HG02938 (cell line): Measurements from ENCODE around the gene MYH11.
"Not testable (repeated sequence)": the region's sequence is repeated elsewhere in the genome, so short reads cannot be mapped to it uniquely, and the experiment has no call there.

Experiments used
- ATAC-seq: cut with Tn5 transposase; IDR thresholded peaks from one replicate; pipeline ENCODE4 v1.9.1; 2021; ENCODE audit warnings: mild to moderate bottlenecking, moderate library complexity; ENCODE audit not compliant: unreplicated experiment

Gene MYH11

DNA sequence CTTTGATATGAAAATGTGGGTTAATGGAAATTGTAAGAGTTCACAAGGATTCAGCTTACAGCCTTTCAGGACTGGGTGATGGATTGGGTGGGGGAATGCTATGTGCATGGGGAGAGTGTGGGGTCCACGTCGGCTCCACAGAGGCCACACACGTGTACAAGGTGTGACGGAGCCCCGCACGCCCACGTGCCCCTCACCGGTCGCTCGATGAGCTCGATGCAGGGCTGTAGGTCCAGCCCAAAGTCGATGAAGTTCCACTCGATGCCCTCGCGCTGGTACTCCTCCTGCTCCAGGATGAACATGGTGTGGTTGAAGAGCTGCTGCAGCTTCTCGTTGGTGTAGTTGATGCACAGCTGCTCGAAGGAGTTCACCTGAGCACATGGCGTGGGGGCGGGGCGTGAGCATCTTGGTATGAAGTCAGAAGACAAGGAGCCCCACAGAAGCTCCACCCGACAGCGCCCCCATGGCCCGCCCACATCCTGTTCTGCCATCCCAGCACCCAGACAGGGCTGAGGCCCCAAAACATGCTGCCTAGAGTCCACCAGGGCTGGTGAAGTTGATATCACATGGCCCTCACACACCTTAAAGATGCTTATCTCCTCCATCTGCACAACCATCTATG, 99.1 kb downstream of the MYH11 start:
- ATAC-seq = no peak

DNA sequence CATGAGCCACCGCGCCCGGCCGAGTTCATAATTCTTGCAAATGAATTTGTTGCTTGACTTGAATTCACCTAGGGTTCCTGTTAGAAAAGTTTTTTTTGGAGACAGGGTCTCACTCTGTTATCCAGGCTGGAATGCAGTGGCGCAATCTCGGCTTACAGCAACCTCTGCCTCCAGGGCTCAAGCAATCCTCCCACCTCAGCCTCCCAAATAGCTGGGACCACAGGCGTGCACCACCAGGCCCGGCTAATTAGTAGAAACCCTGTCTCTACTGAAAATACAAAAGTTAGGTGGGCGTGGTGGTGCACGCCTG, 99.8 kb downstream of the MYH11 start:
- no peak for ATAC-seq

GRCh38 chr16:15754821-15755534, 101.8 kb downstream of the MYH11 start:
- no peak for ATAC-seq

DNA sequence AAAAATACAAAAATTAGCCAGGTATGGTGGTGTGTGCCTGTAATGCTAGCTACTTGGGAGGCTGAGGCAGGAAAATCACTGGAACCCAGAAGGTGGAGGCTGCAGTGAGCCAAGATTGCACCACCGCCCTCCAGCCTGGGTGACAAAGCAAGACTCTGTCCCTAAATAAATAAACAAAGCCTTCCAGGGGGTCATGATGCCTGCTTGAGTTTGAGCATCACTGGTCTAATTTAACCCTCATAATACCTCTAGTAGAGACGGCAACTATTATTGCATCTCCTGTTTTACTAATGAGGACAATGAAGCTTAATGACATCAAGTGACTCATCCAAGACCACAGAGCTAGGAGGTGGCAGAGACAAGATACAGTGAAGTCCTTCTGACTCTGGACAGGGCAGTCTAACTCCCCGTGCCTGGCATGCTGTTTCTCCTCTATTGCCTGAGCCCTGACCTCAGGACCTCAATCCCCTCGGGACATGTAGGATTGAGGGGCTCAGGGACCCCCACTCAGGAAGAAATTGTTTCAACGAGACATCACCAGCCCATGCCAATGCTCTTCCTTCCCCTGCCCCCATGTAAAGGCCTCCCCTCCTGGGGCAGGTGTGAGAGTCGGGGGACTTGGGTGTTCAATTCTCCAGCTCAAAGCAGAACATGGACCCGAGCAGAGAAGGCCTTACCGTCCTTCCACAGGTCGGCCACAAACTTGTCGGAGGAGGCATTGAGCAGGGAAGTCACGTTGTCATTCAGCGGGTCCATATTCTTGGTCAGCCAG, 103.9 kb downstream of the MYH11 start:
- ATAC-seq = no peak

DNA sequence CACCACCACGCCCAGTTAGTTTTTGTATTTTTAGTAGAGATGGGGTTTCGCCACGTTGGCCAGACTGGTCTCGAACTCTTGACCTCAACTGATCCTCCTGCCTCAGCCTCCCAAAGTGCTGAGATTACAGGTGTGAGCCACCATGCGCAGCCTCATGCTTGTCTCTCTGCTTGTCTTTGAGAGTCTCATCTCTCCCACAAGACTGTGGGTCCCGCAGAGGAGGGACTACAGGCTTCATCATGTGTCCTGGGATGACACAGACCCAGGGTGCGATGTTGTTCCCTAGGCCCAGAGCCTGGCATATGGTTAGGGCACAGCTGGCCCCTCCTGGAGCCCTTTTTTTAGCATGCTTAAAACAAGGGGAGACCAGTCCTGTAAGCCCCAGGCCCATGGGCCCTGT, 104.9 kb downstream of the MYH11 start:
- no peak for ATAC-seq

- no peak for ATAC-seq
These were observed 106.8 kb downstream of the MYH11 start for GRCh38 chr16:15749985-15750384.

- ATAC-seq = no peak
These were observed 107.5 kb downstream of the MYH11 start for GRCh38 chr16:15749371-15749770.

DNA sequence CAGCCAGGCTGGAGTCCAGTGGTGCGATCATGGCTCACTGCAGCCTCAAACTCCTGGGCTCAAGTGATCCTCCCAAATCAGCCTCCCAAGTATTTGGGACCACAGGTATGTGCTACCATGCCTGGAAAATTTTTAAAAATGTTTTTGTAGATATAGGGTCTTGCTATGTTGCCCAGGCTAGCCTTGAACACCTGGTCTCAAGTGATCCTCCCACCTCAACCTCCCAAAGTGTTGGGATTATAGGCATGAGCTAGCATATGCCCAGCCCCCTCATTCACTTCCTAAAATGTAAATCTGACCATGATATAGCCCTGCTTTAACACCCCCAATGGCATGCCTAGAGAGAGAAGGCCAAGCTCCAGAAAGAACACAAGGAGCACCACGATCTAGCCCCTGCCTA, 108.2 kb downstream of the MYH11 start:
- no peak for ATAC-seq

GRCh38 chr16:15747937-15748336, 108.9 kb downstream of the MYH11 start:
- ATAC-seq = no peak

GRCh38 chr16:15746332-15746731, 110.5 kb downstream of the MYH11 start:
- no peak for ATAC-seq

DNA sequence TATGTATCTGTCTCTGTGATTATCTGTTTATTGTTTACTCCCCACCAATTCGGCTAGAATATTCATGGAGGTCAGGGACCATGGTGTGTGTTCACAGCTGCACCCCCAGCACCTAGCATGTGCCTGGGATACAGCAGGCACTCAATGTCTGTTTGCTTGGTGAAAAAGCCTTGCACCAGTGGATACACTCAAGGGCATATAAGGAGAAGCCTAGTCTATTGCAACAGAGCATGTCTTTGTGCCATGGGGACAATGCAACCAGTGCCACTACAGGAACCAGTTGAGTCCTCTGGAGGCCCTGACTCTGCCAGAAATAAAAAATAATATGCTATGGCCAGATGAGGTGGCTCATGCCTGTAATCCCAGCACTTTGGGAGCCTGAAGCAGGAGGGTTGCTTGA, 113.2 kb downstream of the MYH11 start:
- no peak for ATAC-seq

DNA sequence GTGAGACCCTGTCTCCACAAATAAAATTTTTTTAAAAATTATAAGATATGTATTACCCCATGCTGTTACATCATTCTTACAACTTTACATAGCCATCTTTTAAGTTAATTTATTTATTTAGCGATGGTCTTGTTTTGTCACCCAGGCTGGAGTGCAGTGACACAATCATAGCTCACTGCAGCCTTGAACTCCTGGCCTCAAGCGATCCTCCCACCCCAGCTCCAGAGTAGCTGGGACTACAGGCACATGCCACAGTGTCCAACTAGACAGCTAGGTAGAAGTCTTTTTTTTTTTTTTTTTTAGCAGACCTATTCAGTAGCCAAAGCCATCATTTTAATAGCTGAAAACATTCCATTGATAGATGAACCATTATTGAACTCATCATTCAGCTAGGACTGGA, 114.1 kb downstream of the MYH11 start:
- no peak for ATAC-seq

GRCh38 chr16:15741207-15741871, 115.5 kb downstream of the MYH11 start:
- no peak for ATAC-seq

DNA sequence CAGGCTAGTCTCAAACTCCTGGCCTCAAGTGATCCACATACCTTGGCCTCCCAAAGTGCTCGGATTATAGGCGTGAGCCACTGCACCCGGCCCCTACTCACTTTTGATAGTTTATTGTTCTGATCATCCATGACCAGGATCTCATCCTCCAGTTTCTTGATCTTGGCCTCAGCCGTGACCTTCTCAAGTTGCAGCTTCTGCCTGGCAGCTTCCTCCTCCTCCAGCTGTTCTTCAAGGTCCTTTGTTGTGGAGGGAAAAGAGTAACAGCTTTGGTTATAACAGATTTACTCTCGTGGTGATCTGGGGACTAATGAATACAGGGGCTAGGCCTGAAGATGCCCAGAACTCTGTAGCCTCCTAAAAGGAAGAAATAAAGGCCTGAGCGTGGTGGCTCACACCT, 116.9 kb downstream of the MYH11 start:
- no peak for ATAC-seq

GRCh38 chr16:15739464-15739863, 117.4 kb downstream of the MYH11 start:
- no peak for ATAC-seq

GRCh38 chr16:15737140-15737644, 119.6 kb downstream of the MYH11 start:
- no peak for ATAC-seq

GRCh38 chr16:15736529-15736928, 120.3 kb downstream of the MYH11 start:
- ATAC-seq = no peak

GRCh38 chr16:15735610-15736009, 121.2 kb downstream of the MYH11 start:
- ATAC-seq = no peak

GRCh38 chr16:15732416-15732815, 124.4 kb downstream of the MYH11 start:
- no peak for ATAC-seq

DNA sequence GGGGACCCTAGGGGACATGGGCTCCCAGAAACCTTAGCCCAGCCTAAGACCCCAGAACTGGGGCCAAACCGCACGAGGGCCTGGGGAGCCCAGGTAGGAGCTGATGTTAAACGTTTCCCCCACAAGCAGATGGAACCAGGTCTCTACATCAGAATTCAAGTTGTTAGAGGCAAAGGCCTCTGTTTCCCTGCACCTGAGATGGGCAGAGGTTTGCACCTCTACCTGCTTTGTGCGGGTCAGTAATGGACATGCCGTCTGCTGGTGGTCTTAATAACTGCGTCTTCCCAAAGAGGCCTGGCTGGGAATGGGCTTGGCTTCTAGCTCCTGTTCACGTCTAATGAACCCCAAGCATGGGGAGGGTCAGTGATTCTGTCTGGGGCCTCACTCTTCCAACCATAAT, 127.7 kb downstream of the MYH11 start:
- ATAC-seq = no peak

GRCh38 chr16:15727697-15728096, 129.1 kb downstream of the MYH11 start:
- ATAC-seq = not testable (repeated sequence)
